ENCODE results near the gene NSUN2. TPM values are rescaled to one million over a fixed set of nuclear protein-coding genes. Genes with fewer than 3 reads are reported as not detected.

The NSUN2 gene
- total and polyA plus RNA-seq, 2 donors (not counting 3 experiments of a cell fraction or from before 2014, with no cell fraction given) = 53.7 to 73.0 TPM

GRCh38 chr5:6637022-6637421 is 4.2 kb upstream of the NSUN2 start:
- no peak overlapping the region for H3K4me3 ChIP-seq (replicated peaks in 1 of 3; ENCODE audit: insufficient read depth in 1 of 3, low read depth in 1 of 3, low read length in 3 of 3)
- dilution Hi-C loops (cut with MboI; ENCODE audit: extremely low pct_ligation_motif_present, low sequenced_read_pairs) (loop anchor here (25.0 kb wide), 1 partner anchor 100 kb away; no protein-coding TSS in a partner anchor), intact Hi-C loops (cut with micrococcal nuclease) (no loop called here)
- no TSS peak for BruUV-seq (replicated peaks)
- ChIA-PET POLR2A (no interaction called here), CTCF (no interaction called here)
- H3K79me2 ChIP-seq (ENCODE audit: control insufficient read depth, insufficient read depth, low read length) = peaks cover 26% of the 10 kb centered on the region
- H3K9me3 ChIP-seq (replicated peaks; ENCODE audit: control insufficient read depth, insufficient read depth, low read length) = no peaks in the 10 kb centered on the region
- no peaks in the 10 kb centered on the region for H3K9me1 ChIP-seq (replicated peaks; ENCODE audit: control insufficient read depth, extremely low read depth, insufficient read depth, low read length)
- H2AFZ ChIP-seq (ENCODE audit: low read depth, low read length) = no peak overlapping the region
- TF ChIP-seq GATA2 (IDR thresholded peaks at IDR 0.05; ENCODE audit: insufficient read depth, insufficient read length, low read depth, low read length) (no peak), CTCF (IDR thresholded peaks at IDR 0.05; ENCODE audit: extremely low read depth in 1 of 2, insufficient read depth in 1 of 2, low read depth in 1 of 2, low read length in 2 of 2) (no peak), EZH2 (IDR thresholded peaks at IDR 0.05; ENCODE audit: borderline replicate concordance, low read depth, low read length, severe bottlenecking) (no peak), MAX (IDR thresholded peaks at IDR 0.05; ENCODE audit: insufficient read depth, insufficient read length) (no peak), JUN (IDR thresholded peaks at IDR 0.05; ENCODE audit: borderline replicate concordance, insufficient read depth, insufficient read length, low read depth) (no peak), MYC (IDR thresholded peaks at IDR 0.05; ENCODE audit: low read depth, low read length) (no peak), POLR2A (IDR thresholded peaks at IDR 0.05; ENCODE audit: low read depth, low read length) (no peak), FOS (IDR thresholded peaks at IDR 0.05; ENCODE audit: borderline replicate concordance, insufficient read depth, low read length) (no peak), POLR2AphosphoS5 (IDR thresholded peaks at IDR 0.05; ENCODE audit: insufficient read depth, low read depth, low read length) (no peak)
- FAIRE-seq = no peak
- DNase-seq (ENCODE audit: low read depth, low spot score) = no peak
- H3K4me2 ChIP-seq (ENCODE audit: insufficient read depth, low read length) = no peak overlapping the region
- H3K27me3 ChIP-seq (ENCODE audit: control insufficient read depth in 2 of 2, insufficient read depth in 2 of 2, low read length in 2 of 2) = no peaks in the 10 kb centered on the region
- H3K36me3 ChIP-seq (ENCODE audit: control insufficient read depth in 2 of 2, extremely low read depth in 1 of 2, insufficient read depth in 2 of 2, low read length in 2 of 2) = no peaks in the 10 kb centered on the region
- no peak overlapping the region for H3K27ac ChIP-seq (ENCODE audit: insufficient read depth, low read depth, low read length)
- H3K4me1 ChIP-seq (ENCODE audit: control insufficient read depth, extremely low read depth, insufficient read depth, low read length) = peaks cover 8% of the 10 kb centered on the region
- no peaks in the 10 kb centered on the region for H4K20me1 ChIP-seq (replicated peaks; ENCODE audit: control insufficient read depth, extremely low read depth, insufficient read depth, low read length)
- H3K9ac ChIP-seq (replicated peaks; ENCODE audit: extremely low read depth, insufficient read depth, low read length) = no peak overlapping the region
